Stimulated activated CD8-positive, alpha-beta memory T cell treated with anti-CD3 and anti-CD28 coated beads, Interleukin-4, amount 100 ng/mL, for 24 hours (primary cell): Measurements from ENCODE around the gene GPD1.

ENCODE experiments used
- DNase-seq: peaks from one replicate; pipeline ENCODE4 v3.0.0-alpha.2; 2020; ENCODE audit warnings: low read depth

The GPD1 gene

DNA sequence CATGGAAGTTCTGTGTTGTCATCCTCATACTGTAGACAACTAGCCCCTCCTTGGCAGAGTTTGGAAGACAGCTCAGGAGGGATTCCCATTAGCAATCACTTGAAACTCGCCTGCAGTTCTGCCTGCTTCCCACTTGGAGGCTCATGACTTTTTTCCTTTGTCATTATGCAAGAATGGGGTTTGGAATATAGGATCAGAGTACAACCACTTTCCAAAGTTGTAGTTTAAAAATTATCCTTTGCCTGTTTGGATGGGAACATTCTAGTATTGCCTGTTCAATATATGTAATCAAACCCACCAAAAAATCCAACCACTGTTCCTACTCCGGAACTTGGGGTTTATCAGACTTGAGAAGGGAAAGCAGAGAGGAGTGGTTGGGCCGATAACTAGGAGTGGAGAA lies 2.1 kb upstream of the GPD1 start:
- DNase-seq: no peak

DNA sequence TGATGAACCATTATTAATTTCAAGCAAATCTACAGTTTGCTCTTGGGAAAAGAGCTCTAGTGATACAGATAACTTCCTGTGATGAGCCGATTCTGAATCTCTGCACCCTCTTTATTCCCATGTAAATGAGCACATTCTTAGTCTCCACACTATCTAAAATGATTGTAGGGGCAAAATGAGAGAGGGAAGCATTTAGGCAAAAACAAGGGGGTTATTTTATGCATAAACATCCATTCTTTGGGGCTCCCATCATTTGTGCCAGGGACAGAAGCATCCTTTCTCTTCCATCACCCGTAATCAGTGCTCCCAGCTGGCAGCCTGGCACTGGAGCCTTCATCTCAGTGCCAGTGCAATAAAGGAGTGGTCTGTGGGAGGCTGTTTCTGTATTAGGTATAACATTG lies 1.7 kb upstream of the GPD1 start:
- DNase-seq: no peak

DNA sequence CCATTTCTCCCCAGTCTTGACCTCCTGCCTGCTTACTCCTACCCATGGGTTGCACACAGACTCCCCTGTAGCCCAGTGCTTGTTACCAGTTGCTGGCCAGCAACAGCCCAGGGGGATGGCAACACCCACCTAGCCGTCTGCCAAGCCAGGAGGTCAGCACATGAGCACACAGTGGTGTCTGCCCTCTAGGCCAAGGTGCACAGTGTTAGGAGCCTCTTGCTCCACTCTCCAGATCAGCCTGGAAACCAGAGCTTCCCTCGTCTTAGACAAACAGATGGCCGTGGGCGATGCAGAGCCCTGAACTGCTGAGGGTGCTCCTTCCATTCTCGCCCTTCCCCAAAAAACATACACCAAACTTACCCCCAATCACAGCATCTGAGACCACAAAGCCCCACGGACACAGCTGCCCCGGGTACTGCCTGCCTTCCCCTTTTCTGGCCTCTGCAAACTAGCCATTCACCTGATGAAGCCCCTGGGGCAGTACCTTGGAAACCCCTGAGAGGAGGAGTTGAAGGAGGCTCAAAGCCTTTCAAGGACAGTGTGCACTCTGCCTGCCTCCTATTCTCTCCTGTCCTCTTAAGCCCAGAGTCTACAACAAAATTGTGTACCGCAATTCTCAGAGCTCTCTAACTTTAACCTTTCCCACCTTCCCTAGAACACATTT lies 1.0 kb upstream of the GPD1 start:
- no peak for DNase-seq

DNA sequence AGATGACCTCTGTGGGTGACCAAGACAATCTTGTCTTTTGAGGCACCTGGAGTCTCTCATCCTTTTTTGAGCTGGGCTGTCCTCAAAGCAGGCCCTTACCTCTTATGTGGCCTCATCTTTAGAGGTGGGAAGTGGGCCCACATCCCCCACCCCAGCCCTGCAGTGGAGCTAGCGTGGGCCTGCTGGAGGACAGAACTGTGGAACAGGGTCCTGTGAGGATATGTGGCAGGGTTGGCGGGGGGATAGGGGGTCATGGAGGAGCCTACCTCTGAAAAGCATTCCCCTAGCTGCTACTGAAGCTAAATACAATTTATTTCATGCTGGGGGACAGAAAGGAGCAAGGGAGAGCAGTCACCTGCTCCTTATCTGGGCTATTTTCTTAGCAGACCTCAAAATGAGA lies 457 bp upstream of the GPD1 start:
- DNase-seq: no peak

DNA sequence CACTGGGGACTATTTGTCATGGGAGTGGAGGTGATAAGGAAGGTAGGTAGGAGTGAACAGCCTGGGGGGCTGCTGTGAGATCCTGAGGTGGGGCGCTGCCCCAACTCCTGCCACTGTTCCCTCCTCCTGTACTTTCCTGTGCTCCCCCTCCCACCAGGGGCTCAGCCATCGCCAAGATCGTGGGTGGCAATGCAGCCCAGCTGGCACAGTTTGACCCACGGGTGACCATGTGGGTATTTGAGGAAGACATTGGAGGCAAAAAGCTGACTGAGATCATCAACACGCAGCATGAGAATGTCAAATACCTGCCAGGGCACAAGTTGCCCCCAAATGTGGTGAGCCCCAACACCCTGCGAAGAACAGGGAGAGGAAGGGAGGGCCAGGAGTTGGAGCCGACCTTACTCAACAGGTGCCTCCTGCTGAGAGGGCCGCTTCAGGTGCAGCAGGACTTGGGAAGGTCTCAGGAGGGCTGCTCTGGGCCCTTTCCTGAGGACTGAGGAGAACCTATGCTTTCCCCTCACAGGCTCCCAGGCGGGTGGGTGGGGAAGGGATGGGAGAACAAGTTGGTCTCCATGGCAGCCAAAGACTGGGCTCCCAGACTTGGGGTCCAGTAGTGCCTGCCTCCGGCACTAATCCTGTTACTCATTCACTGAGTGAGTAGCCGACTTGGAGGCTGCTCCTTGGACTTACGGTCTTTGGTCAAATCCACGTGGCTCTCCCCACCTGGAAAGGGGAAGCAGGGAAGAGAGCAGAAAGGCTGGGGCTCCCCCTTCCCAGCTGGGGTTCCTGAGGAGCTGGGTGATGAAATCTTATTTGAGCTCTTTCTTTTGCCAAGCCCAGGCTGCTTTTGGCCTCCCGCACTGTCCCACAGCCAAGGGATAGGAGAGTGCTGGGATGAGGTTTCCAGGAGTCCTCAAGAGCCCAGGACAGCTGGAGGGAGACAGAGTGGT lies 884 bp downstream of the GPD1 start:
- DNase-seq: no peak

DNA sequence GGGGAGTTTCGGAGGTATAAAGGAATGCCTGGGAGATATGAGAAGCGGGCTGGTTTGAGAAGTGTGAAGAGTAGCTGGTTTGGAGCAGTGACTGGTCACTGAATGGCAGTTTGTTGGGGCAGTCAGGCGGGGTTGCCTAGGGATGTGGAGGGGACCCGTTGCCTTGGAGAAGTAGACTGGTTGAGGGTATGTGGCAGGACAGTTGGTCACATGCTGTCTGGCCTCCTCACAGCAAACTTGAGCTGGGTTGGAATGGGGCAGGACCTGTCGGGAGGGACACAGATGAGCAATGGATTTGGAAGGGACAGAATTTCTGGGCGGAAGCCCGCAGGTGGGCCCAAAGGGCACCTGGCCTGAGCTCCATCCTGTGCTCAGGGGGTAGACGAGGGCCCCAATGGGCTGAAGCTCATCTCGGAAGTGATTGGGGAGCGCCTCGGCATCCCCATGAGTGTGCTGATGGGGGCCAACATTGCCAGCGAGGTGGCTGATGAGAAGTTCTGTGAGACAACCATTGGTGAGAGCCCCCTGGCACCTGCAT lies 2.2 kb downstream of the GPD1 start:
- DNase-seq: no peak

DNA sequence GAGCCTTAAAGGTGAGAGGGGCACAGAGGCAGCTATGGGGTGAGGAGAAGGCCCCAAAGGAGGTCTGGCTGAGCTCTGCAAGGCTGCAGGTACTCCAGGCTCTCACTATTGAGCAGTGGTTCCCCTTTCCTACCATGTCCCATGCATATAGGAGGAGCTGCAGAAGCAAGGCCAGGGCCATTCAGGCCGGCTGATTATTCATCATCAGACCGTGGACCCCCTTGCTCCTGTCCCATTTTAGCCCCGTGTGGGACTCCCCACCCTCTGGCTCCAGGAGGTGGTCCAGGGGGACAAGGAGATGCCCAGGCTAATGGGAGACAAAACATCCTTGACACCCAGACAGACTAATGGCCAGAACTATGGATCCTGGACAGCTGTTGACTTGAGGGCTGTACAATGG lies 3.1 kb downstream of the GPD1 start:
- DNase-seq: no peak

DNA sequence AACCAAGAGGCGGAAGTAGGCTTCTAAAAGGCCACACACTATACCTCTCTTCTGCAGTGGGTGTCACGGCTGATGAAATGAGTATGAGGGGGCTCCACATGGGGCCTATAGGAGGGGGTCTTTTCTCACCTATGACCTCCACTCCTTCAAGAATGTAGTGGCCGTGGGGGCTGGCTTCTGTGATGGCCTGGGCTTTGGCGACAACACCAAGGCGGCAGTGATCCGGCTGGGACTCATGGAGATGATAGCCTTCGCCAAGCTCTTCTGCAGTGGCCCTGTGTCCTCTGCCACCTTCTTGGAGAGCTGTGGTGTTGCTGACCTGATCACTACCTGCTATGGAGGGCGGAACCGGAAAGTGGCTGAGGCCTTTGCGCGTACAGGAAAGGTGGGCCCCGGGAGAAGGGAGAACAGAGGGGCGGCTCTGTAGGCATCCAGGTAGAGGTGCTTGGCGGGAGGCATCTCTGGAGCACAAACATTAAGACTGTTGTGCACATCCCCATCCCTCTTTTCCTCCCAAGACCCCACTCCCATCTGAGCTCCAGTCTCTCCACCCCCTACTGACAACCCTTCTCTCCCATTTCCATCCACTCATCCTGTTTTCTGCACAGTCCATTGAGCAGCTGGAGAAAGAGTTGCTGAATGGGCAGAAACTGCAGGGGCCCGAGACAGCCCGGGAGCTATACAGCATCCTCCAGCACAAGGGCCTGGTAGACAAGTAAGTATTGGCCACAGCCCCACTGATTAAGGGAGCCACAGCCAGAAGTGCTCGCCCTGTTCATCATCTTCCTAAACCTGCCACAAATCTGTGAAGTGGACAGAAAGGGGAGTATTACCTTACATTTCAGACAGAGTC lies 3.8 kb downstream of the GPD1 start:
- DNase-seq: no peak

DNA sequence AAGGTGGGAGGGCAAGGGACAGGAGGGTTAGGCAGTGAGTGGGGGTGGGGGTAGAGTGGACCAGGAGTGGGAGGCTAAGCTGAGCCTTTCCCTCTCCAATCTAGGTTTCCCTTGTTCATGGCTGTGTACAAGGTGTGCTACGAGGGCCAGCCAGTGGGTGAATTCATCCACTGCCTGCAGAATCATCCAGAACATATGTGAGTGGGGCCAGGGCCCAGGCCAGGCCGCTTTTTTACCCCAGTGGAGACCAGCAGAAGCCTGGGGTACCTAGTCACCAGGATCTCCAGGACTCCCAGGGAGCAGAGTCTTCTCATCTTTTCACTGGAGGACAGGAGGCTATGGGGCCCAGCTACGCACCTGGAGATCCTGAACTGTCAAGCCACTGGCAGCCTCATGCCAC lies 5.5 kb downstream of the GPD1 start:
- DNase-seq: no peak

DNA sequence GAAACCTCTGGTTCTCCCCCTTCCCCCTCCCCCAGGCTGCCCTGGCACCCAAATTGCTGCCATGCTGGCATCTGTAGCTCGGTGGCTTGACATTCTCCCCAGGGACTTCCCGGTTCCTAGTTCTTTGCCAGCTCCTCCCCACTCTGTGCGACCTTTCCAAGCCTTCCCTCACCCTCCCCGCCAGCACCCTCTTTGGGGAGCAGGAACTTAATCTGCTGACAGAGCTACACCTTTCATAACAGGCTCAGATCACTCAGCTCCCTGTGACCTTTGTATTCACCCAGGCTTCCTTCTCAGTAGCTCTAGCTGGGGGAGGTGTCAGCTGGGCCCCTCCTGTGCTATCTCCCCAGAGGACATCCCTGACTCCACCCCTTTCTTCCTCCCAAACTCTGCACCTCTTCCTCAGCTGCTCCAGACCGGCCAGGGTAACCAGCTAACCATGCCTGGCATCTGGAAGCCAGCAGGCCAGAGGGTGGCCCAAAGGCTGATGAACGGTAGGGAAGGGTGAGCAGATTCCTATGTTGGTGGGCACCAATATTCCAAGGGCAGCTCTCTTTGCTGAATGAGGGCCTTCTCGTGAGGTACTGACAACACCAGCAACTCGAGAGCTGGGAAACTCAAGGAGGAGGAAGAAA lies 6.4 kb downstream of the GPD1 start:
- DNase-seq: no peak

DNA sequence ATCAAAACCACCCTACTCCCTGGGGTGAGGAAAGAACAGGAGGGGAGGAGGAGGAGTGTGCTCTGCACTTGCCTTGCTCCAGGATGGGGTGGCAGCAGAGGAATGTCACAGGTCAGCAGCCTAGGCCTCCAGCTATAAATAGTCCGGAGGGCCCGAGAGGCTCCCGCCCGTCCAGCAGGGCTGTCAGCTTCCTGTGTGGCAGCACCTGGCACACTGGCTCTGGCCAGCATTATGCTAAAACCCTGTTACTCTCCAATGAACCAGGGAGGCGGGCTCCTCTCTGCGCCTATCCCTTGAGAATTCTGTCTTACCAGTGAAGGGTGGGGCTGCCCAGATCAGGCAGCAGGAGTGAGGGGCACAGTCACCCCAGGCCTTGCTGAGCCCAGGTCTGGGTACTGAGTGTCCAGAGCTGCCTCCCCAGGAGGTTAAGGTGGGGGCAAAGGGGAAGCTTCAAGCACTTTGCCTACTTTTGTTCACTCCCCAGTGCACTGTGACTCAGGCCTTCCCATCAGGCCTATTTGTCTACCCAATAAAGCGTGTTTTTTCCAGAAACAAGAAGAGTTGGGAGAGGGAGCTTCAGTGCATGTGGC lies 7.0 kb downstream of the GPD1 start:
- DNase-seq: no peak

DNA sequence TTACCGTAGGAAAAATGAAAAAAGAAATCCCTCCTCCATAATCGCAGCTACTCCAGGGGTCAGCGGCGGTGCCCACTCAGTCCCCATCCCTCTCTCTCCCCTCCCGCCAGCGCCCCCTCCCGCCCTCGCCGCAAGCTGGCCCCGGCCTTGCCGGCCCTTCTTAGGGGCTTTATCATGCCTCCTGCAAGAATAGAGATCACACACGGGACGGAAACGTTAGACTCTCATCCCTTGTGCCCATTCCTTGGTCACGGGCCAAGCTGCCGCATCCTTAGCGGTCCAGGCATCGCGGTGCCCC lies 7.5 kb downstream of the GPD1 start:
- no peak for DNase-seq

DNA sequence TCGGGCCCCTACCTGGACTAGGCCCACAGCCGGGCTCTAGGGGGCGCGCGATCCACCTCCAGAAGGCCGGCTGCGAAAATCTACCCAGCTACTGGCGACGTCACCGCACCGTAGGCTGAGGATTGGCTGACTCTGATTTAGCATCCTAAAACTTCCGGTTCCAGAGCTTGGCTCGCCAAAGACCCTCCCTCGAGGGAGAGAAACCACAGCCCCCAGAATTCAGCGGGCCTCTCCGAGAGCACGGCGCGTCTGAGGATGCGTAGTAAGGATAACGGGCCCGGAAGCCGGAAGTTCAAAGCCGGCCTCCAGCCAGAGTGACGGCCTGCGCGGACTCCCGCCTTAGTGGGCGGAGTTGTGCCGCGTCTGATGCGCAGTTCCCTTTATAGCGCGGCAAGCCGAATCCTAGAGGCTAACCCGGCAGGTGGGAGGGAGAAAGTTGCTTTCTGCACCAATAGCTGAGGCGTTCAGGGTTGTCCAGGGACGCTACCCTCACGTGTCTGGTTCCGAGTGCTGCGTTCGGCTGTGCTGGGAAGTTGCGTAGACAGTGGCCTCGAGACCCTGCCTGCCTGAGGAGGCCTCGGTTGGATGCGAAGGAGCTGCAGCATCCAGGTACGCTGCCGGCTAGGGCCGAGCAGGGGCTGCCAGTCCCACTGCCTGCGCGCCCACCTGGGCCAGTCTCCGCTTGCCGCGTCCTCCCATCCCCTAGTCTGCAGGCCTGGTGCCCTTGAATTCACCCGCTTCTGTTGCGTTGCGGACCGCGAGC lies 8.1 kb downstream of the GPD1 start, which contains the start of gene COX14:
COX14 (plus strand) TSS at position 544 of the 763 bp plus-strand sequence. CDS start 7,808 bp downstream, outside the sequence.
- DNase-seq: peak; percentile 98

DNA sequence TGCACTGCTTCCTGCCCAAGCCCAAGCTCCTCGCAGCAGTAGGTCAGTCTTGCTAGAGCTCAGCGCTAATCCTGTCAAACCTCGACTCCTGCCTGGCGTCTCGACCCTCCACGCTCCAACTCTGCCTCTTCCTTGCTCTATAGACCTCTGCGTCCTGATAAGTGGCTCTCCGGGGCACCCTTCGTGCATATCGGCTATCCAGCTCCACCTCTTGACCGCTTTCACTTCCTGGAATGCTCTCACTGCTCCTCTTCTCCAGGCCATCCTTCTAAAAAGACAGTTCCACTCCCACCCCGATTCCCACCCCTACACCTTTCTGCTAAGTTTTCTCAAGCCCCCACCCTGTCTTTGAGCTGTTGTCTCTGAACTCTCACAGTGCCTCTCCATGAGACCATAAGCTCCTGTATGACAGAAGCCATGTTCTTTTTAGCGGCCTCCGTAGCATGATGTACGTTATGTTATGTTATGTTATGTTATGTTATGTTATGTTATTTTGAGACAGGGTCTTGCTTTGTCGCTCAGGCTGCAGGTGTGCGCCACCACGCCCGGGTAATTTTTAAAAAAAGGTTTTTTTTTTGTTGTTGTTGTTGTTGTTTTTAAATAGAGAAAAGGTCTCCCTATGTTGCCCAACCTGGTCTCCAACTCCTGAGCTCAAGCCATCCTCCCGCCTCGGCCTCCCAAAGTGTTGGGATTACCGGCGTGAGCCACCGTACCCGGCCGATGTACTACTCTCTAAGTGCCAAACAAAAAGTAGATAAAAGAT lies 8.8 kb downstream of the GPD1 start:
- DNase-seq: no peak

DNA sequence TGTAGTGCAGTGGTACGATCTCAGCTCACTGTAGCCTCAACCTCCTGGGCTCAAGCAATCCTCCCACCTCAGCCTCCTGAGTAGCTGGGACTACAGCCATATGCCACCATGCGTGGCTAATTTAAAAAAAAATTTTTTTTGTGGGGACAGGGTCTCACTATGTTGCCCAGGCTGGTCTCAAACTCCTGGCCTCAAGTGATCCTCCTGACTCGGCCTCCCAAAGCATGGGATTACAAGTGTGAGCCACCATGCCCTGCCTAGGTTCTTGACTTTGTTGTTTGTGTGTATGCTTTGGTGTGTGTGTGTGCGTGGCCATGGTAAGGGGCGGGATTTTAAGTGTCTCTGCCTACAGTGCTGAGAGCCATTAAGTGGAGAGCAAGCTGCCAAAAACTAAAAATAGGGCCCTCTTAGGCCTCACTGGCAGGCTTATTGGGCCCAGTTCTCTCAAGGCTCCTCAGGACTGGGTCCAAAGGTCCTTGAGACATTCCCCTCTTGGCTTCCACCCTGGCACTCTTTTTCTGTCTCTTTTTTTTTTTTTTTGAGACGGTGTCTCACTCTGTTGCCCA lies 13.3 kb downstream of the GPD1 start:
- no peak for DNase-seq

DNA sequence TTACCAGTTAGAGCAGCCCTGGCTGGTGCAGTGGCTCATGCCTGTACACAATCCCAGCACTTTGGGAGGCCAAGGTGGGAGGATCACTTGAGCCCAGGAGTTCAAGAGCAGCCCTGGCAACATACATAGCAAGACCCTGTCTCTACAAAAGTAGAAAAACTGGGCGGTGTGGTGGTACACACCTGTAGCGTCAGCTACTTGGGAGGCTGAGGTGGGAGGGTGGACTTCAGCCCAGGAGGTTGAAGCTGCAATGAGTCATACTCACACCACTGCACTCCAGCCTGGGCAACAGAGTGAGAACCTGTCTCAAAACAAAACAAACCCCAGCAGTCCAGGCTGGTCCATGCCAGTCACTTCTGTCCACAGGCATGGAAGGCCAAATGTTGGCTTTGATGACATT lies 15.6 kb downstream of the GPD1 start:
- no peak for DNase-seq

DNA sequence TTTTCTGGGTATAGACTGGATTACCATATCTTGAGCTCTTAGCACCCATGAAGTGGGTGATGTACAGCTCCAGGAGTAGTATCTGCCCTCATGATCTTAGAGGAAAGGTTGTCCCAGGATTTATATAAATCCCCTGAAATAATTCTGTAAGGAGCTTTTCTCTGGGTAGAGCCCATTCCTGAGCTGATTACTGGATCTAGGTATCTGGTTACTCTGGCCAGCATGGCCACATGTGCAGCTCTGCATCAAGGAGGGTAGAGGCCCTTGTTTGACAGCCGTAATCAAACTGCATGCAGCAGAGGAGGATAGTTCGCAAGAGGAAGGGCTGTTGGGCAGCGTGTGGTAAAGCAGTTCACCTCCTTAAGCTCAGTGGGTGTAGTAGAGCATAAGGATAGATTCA lies 16.7 kb downstream of the GPD1 start:
- DNase-seq: no peak

DNA sequence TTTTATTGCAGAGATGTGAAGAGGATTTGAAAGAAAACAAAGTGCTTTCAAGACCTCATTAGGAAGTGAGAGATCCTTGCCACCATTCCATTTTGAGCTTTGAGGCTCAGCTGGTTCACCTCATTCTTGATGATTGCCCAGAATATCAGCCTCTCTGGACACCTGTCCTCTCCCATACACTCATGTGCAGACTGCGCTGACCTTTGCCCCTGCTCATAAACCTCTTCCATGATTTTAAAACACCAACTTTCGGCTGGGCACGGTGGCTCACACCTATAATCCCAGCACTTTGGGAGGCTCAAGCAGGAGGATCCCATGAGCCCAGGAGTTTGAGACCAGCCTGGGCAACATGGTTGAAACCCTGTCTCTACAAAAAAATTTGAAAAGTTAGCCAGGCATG lies 17.1 kb downstream of the GPD1 start:
- no peak for DNase-seq

DNA sequence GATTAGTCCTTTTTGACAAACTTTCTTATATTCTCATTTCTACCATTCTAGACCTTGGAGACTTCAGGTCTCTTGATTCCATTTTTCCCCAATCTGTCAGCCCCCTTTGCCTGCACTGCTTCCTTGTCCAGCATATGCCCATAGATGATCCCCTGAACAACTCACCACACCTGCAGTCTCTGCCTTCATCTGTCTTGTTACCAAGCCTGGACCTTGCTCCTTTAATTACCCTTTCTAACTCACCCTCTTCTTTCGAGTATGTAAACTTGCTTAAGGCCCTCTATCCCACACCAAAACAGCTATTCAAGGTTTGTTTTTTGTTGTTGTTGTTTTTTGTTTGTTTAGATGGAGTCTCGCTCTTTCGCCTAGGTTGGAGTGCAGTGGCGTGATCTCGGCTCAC lies 17.8 kb downstream of the GPD1 start:
- DNase-seq: no peak

DNA sequence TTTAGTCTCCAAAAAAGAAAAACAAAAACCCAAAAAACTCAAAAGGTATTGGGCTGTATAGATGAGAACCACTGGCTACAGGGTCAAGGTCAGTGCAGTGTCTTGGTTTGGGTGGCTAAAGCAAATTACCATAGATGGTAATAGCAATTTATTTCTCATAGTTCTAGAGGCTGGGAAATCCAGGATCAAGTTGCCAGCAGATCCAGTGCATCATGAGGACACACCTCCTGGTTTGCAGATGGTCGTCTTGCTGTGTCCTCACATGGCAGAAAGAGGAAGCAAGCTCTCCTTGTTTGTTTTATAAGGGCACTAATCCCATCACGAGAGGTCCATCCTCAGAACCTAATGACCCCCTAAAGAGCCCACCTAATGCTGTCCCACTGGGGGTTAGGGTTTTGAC lies 19.4 kb downstream of the GPD1 start:
- no peak for DNase-seq
